Measurements from ENCODE around the gene LAMB1.
A peak's percentile ranks its signal among the peaks of the same experiment; 100 is the strongest.

LAMB1 gene

DNA sequence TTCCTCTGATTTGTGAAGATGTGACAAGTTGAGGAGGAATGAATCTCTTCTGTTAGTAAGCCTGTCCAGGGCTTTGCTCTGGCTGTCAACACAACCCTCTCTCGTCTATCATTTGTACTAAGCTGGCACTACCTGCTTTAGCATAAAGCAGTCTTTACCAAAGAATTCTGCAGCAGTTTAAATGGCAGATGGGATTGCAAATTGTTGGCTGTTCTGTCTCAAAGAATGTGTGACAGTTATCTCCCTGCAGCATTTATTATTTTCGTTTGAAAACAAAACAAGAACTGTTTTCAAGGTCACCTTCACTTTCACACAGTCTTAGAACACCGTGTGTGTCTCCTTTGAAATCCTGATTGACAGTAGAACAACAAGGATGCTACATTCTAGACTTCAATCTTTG, 4.8 kb upstream of the LAMB1 start:
- Mint-ChIP-seq H3K4me1 (peaks cover 41% of the 10 kb centered on the region), H3K27me3 (ENCODE audit: low read depth) (peaks cover 37% of the 10 kb centered on the region), H3K27ac (peak overlapping the region; percentile 9 to 97 (median 51)), H3K4me3 (no peak overlapping the region), H3K36me3 (ENCODE audit: low read depth) (no peaks in the 10 kb centered on the region), H3K9me3 (no peaks in the 10 kb centered on the region)
- TF ChIP-seq, protein P1, sequence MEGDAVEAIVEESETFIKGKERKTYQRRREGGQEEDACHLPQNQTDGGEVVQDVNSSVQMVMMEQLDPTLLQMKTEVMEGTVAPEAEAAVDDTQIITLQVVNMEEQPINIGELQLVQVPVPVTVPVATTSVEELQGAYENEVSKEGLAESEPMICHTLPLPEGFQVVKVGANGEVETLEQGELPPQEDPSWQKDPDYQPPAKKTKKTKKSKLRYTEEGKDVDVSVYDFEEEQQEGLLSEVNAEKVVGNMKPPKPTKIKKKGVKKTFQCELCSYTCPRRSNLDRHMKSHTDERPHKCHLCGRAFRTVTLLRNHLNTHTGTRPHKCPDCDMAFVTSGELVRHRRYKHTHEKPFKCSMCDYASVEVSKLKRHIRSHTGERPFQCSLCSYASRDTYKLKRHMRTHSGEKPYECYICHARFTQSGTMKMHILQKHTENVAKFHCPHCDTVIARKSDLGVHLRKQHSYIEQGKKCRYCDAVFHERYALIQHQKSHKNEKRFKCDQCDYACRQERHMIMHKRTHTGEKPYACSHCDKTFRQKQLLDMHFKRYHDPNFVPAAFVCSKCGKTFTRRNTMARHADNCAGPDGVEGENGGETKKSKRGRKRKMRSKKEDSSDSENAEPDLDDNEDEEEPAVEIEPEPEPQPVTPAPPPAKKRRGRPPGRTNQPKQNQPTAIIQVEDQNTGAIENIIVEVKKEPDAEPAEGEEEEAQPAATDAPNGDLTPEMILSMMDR (IDR thresholded peaks at IDR 0.05; ENCODE audit: unreplicated experiment in 3 of 3): no peak

DNA sequence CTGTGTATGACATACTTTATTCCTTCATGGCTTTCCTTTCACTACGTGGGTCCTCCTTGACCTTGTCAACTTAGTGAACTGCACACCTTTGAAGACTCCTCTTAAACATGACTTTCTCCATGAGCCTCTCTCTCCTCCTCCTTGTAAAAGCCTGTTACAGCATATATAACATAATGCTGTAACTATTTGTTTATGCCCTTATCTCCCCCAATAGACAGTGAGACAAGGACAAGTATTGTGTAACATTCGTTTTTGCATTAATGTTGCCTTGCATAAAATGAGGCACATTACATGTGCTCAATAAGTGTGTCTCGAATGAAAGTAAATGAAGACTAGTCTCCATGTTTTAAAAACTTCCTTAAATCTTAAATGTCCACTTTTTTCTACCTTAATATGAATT, 4.3 kb upstream of the LAMB1 start:
- H3K9me3 Mint-ChIP-seq: no peaks in the 10 kb centered on the region
- H3K4me3 Mint-ChIP-seq: peak overlapping the region in 2 of 3 experiments; percentile 13 to 34
- TF ChIP-seq, protein P1 (IDR thresholded peaks at IDR 0.05; ENCODE audit: unreplicated experiment in 3 of 3): no peak
- peaks cover 39% of the 10 kb centered on the region for H3K27me3 Mint-ChIP-seq (ENCODE audit: low read depth)
- no peaks in the 10 kb centered on the region for H3K36me3 Mint-ChIP-seq (ENCODE audit: low read depth)
- H3K4me1 Mint-ChIP-seq: peaks cover 38% of the 10 kb centered on the region
- H3K27ac Mint-ChIP-seq: peak overlapping the region; percentile 51 to 97 (median 75)

DNA sequence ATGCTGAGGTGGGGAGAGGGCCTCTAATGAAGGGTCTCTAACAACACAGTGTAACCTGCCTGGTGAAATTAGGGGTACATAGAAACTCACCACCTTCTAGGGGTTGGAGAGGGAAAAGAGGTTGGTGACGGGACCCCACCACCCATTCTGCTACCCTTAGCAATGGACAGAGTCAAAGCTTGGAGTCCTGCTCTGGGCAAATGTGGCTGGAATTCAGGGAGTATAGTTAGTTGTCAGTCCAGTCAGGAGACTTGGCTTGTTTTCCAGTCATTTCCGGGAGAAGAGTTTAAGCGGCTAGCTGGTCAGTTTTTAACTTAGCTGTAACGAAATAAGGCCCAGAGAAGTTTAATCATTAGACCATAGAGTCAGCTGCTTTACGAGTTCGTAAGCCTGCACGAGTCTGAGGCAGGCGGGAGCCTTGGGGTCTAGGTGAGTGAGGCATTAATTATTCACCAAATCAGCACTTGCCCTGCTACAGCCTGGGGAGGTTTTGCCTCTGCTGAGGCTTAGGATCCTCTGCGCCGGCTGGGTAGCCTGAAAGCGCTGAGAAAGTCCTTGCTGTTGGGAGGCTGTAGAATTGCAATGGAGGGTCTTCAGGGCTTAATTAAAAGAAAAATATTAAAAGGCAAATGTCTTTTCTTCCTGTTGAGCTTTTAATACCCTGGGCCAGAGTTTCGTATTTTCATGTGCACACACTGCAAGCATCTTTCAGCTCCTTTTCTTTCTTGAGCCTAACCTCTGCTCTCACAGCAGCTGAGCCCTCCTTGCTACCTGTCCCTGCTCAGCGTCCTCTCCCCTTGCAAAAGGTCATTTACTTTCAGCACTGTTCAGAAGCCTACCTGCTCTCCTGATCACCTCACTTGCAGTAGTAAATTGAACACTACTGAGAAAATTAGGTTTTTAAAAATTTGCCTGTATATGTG, 1.5 kb upstream of the LAMB1 start:
- Mint-ChIP-seq H3K27ac (peak overlapping the region; percentile 91 to 97 (median 93)), H3K4me3 (peak overlapping the region; percentile 80 to 96 (median 83)), H3K36me3 (ENCODE audit: low read depth) (peaks cover 10% of the 10 kb centered on the region), H3K4me1 (peaks cover 31% of the 10 kb centered on the region), H3K9me3 (no peaks in the 10 kb centered on the region), H3K27me3 (ENCODE audit: low read depth) (peaks cover 52% of the 10 kb centered on the region)
- TF ChIP-seq, protein P1 (IDR thresholded peaks at IDR 0.05; ENCODE audit: unreplicated experiment in 3 of 3): no peak

DNA sequence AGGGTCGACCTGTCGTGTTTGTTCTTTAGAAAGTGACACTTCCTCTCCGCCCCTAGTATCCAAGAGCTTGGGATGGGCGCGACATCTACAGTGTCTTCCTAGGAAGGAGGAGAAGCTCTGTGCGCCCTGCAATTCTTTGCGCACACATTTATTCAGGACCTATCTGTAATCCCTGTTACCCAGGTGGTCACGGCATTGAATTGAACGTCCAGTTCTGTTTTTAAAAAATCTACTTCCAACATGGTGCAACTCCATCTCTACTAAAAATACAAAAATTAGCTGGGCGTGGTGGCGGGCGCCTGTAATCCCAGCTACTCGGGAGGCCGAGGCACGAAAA, 606 bp upstream of the LAMB1 start:
- Mint-ChIP-seq H3K4me3 (peak overlapping the region; percentile 80 to 96 (median 83)), H3K4me1 (peaks cover 40% of the 10 kb centered on the region), H3K9me3 (no peaks in the 10 kb centered on the region), H3K36me3 (ENCODE audit: low read depth) (peaks cover 10% of the 10 kb centered on the region), H3K27ac (peak overlapping the region; percentile 91 to 97 (median 93)), H3K27me3 (ENCODE audit: low read depth) (peaks cover 61% of the 10 kb centered on the region)
- TF ChIP-seq, protein P1 (IDR thresholded peaks at IDR 0.05; ENCODE audit: unreplicated experiment in 3 of 3): no peak

DNA sequence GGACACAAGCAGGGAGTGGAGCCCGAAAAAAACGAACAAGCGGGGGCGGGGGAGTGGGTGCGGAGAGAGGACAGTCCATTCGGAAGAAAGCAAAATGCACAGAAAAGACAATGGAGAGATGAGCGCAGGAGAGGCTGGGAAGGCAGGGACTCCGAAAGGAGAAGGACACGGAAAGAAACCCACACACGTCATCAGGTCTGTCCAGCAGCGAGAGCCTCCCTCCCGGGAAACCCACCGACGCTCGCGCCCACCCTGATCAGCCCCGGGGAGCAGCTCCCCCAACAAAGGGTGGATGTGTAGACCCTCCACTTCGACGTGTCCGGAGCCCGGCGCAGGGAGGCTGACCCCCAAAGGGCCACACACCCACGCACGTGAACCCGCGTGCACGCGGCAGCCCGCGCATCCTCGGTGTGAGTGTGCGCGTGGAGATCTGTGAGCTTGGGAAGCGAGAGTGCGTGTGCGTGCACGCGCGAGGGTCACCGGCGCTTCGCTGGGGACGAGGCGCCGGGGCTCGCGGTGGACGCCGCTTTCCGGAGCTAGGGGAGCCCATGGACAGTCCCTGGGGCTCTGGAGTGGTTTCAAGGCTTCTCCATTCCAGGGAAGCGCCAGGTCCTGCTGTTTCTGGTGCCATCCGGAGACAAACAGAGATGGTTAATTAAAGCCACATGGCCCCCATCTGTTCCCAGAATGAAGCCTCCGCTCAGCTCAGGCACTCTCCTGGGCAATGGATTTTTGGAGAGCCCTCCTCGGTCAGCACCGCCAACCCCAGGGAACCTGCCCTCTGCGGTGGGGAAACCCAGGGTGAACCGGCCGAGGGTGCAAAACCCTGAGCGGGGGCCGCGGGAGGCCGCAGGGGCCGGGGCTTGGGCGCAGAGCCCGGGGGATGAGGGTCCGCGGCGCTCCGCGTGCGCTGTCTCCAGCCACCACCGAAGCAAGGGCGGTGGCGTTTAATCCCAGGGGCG, 916 bp downstream of the LAMB1 start:
- Mint-ChIP-seq H3K4me3 (peak overlapping the region; percentile 96 to 98 (median 97)), H3K27me3 (ENCODE audit: low read depth) (peaks cover 65% of the 10 kb centered on the region), H3K27ac (peak overlapping the region; percentile 97 to 98 (median 97)), H3K4me1 (peaks cover 42% of the 10 kb centered on the region), H3K9me3 (no peaks in the 10 kb centered on the region), H3K36me3 (ENCODE audit: low read depth) (peaks cover 21% of the 10 kb centered on the region)
- TF ChIP-seq, protein P1 (IDR thresholded peaks at IDR 0.05; ENCODE audit: unreplicated experiment in 3 of 3): no peak
